ENCODE measurements around the gene DISC1. TPM values are rescaled to one million over a fixed set of nuclear protein-coding genes. Genes with fewer than 3 reads are reported as not detected.

The DISC1 gene
- total and polyA plus RNA-seq, 2 experiments from 2014 or later: 0.43 to 1.2 TPM

DNA sequence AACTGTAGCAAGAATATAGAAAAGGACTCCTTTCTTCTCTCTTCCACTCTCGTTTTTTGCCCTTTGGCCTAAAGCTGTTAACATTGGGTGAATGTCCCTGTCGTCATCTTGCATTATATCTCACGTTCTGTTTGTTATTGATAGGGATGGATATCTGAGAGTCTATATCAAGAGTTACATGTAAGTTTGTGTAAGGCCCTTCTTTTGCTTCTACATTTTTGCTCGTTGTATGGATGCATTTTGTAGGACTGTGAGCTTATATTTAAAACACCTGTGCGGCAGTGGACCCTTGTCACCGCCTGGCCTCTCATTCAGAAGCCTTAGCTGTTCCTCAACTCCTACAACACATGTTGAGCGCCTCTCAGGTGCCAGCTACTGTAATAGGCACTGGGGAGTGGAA lies 211.9 kb downstream of the DISC1 start:
- in situ Hi-C loops (cut with MboI): no loop called here
- Histone ChIP-seq H2AFZ (no peak overlapping the region), H3F3A (ENCODE audit: insufficient read depth) (no peaks in the 10 kb centered on the region), H4K20me1 (ENCODE audit: insufficient read depth) (no peaks in the 10 kb centered on the region), H3K79me2 (ENCODE audit: insufficient read depth) (no peaks in the 10 kb centered on the region), H3K4me2 (ENCODE audit: unreplicated experiment) (no peak overlapping the region), H3K36me3 (ENCODE audit: low read depth) (no peaks in the 10 kb centered on the region), H3K9ac (no peak overlapping the region), H3K4me3 (no peak overlapping the region), H3K9me3 (ENCODE audit: low read depth) (no peaks in the 10 kb centered on the region), H3K27me3 (replicated peaks; ENCODE audit: insufficient read depth) (no peaks in the 10 kb centered on the region), H3K4me1 (ENCODE audit: insufficient read depth) (peaks cover 8% of the 10 kb centered on the region; the same call in 1 of the 2 replicates), H3K9me2 (ENCODE audit: insufficient read depth) (no peaks in the 10 kb centered on the region), H3K27ac (no peak overlapping the region)
- no peak for TF ChIP-seq EZH2phosphoT487 (IDR thresholded peaks at IDR 0.05; ENCODE audit: insufficient read depth, low read depth)
- no peak for TF ChIP-seq EZH2 (IDR thresholded peaks at IDR 0.05; ENCODE audit: insufficient read depth, poor library complexity, severe bottlenecking)
- DNase-seq: no peak
- 84 to 86% methylated on average over 7 of the region's 7 CpGs for WGBS, 2 experiments (ENCODE audit: low coverage in 1 of 2, low lambda C conversion rate in 2 of 2, missing lambda C conversion rate in 2 of 2)

DNA sequence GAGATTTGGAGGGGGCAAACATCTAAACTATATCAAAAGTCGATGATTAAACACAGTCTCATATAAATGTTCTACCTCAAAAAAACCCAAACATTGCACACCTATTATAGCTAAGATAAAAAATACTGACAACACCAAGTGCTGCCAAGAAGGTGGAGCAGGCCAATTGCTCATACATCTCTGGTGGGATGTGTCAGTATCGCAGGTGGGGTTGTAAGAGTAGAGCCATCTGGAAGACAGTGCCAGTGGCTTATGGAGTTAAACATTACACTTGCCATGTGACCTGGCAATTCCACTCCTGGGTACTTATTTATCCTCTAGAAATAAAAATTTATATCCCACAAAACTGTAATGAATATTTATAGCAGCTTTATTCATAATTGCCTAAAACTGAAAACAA lies 213.4 kb downstream of the DISC1 start:
- Histone ChIP-seq H3K27ac (no peak overlapping the region), H3K9me2 (ENCODE audit: insufficient read depth) (no peaks in the 10 kb centered on the region), H3K4me1 (ENCODE audit: insufficient read depth) (peaks cover 8% of the 10 kb centered on the region; the same call in 1 of the 2 replicates), H3K9me3 (ENCODE audit: low read depth) (no peaks in the 10 kb centered on the region), H2AFZ (no peak overlapping the region), H3K9ac (no peak overlapping the region), H3K4me2 (ENCODE audit: unreplicated experiment) (no peak overlapping the region), H4K20me1 (ENCODE audit: insufficient read depth) (no peaks in the 10 kb centered on the region), H3K4me3 (no peak overlapping the region), H3F3A (ENCODE audit: insufficient read depth) (no peaks in the 10 kb centered on the region), H3K36me3 (ENCODE audit: low read depth) (no peaks in the 10 kb centered on the region), H3K27me3 (replicated peaks; ENCODE audit: insufficient read depth) (no peaks in the 10 kb centered on the region), H3K79me2 (ENCODE audit: insufficient read depth) (no peaks in the 10 kb centered on the region)
- TF ChIP-seq EZH2 (IDR thresholded peaks at IDR 0.05; ENCODE audit: insufficient read depth, poor library complexity, severe bottlenecking) (no peak), EZH2phosphoT487 (IDR thresholded peaks at IDR 0.05; ENCODE audit: insufficient read depth, low read depth) (no peak)
- no peak for DNase-seq
- 71 to 74% methylated on average over 2 of the region's 2 CpGs for WGBS, 2 experiments (ENCODE audit: low coverage in 1 of 2, low lambda C conversion rate in 2 of 2, missing lambda C conversion rate in 2 of 2)
- in situ Hi-C loops (cut with MboI): no loop called here

DNA sequence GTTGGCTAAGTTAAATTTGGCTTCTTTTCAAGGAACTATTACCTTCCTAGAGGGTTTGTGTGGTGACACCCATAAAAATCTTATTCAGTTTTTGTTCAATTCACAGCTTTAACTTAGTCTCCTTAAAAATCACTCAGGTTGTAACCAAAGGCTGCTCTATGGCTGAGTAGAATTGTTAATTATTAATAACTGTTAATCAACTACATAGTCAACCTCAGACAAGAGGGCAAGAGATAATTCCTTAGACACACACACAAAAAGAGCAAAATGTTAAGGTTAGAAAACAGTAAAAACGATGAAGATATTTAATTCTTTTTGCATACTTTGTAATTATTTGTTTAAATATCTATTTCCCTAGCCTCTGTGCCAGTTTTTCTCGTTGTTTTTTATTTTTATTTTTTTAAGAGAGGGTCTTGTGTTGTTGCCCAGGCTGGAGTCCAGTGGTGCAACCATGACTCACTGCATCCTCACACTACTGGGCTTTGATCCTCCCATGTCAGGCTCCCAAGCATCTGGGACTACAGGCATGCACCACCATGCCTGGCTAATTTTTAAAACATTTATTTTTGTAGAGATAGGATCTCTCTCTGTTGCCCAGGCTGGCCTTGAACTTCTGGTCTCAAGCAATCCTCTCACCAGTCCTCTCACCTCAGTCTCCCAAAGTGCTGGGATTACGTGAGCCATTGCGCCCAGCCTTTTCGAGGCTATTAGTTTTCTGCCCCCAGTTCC lies 215.2 kb downstream of the DISC1 start:
- in situ Hi-C loops (cut with MboI): no loop called here
- Histone ChIP-seq H3K27me3 (replicated peaks; ENCODE audit: insufficient read depth) (no peaks in the 10 kb centered on the region), H3K9me3 (ENCODE audit: low read depth) (no peaks in the 10 kb centered on the region), H3K9me2 (ENCODE audit: insufficient read depth) (no peaks in the 10 kb centered on the region), H3K27ac (no peak overlapping the region), H3K4me2 (ENCODE audit: unreplicated experiment) (no peak overlapping the region), H3K36me3 (ENCODE audit: low read depth) (no peaks in the 10 kb centered on the region), H3K4me3 (no peak overlapping the region), H3K4me1 (ENCODE audit: insufficient read depth) (peaks cover 8% of the 10 kb centered on the region; the same call in 1 of the 2 replicates), H4K20me1 (ENCODE audit: insufficient read depth) (no peaks in the 10 kb centered on the region), H3K79me2 (ENCODE audit: insufficient read depth) (no peaks in the 10 kb centered on the region), H3F3A (ENCODE audit: insufficient read depth) (no peaks in the 10 kb centered on the region), H2AFZ (no peak overlapping the region), H3K9ac (no peak overlapping the region)
- no peak for TF ChIP-seq EZH2 (IDR thresholded peaks at IDR 0.05; ENCODE audit: insufficient read depth, poor library complexity, severe bottlenecking)
- TF ChIP-seq EZH2phosphoT487 (IDR thresholded peaks at IDR 0.05; ENCODE audit: insufficient read depth, low read depth): no peak
- WGBS, 2 experiments (ENCODE audit: low coverage in 1 of 2, low lambda C conversion rate in 2 of 2, missing lambda C conversion rate in 2 of 2): 71% methylated on average over 5 of the region's 5 CpGs
- peak; percentile 84 for DNase-seq

DNA sequence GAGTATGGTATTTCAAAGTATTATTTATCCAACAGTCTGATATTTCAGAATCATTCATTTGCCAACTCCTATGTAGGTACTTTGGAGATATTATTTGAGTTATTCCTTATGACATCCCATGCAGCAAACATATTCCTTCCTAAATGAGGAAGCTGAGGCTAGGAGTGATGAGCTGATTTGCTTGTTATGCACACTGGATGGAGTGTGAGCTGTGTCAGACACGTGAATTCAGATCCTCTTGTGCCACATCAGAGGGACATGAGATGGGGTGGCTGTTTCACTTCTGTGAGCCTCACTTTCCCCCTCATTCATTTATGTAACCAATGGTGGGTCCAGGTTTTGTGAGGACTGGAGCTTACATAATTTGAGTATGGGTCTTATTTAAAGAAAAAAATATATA lies 215.9 kb downstream of the DISC1 start:
- Histone ChIP-seq H3K79me2 (ENCODE audit: insufficient read depth) (no peaks in the 10 kb centered on the region), H3F3A (ENCODE audit: insufficient read depth) (no peaks in the 10 kb centered on the region), H3K4me3 (no peak overlapping the region), H3K36me3 (ENCODE audit: low read depth) (no peaks in the 10 kb centered on the region), H3K9me2 (ENCODE audit: insufficient read depth) (no peaks in the 10 kb centered on the region), H3K9me3 (ENCODE audit: low read depth) (no peaks in the 10 kb centered on the region), H2AFZ (no peak overlapping the region), H3K27ac (no peak overlapping the region), H3K27me3 (replicated peaks; ENCODE audit: insufficient read depth) (no peaks in the 10 kb centered on the region), H3K9ac (no peak overlapping the region), H3K4me1 (ENCODE audit: insufficient read depth) (peaks cover 8% of the 10 kb centered on the region; the same call in 1 of the 2 replicates), H3K4me2 (ENCODE audit: unreplicated experiment) (no peak overlapping the region), H4K20me1 (ENCODE audit: insufficient read depth) (no peaks in the 10 kb centered on the region)
- in situ Hi-C loops (cut with MboI): no loop called here
- no peak for TF ChIP-seq EZH2phosphoT487 (IDR thresholded peaks at IDR 0.05; ENCODE audit: insufficient read depth, low read depth)
- TF ChIP-seq EZH2 (IDR thresholded peaks at IDR 0.05; ENCODE audit: insufficient read depth, poor library complexity, severe bottlenecking): no peak
- 100% methylated on average over 1 of the region's 1 CpG for WGBS, 2 experiments (ENCODE audit: low coverage in 1 of 2, low lambda C conversion rate in 2 of 2, missing lambda C conversion rate in 2 of 2)
- DNase-seq: no peak

Data from GM23248 (cell line).